CD4-positive, alpha-beta T cell treated with Interleukin-10 for 1 hour (primary cell): Measurements from ENCODE around the gene DPY19L1.
A peak's percentile ranks its signal among the peaks of the same experiment; 100 is the strongest.
"Not testable (repeated sequence)": the region's sequence is repeated elsewhere in the genome, so short reads cannot be mapped to it uniquely, and the experiment has no call there.

Experiments used
- DNase-seq: peaks from one replicate; pipeline ENCODE4 v3.0.0-alpha.2; 2020

Gene DPY19L1

DNA sequence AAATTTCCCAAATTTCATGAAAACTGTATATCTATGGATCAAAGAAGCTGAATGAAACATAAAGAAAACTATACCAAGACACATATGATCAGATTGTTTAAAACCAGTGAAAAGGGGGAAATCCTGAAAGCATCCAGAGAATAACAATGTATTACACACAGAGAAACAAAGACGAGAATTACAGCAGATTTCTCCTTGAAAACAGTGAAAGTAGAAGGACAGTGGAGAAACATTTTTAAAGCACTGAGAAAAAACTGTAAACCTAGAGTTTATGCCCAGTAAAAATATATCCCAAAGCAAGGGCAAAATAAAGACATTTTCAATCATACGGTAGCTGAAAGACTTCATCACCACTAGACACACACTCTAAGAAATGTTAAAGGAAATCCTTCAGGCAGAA is 121.0 kb downstream of the DPY19L1 start:
- DNase-seq = no peak

DNA sequence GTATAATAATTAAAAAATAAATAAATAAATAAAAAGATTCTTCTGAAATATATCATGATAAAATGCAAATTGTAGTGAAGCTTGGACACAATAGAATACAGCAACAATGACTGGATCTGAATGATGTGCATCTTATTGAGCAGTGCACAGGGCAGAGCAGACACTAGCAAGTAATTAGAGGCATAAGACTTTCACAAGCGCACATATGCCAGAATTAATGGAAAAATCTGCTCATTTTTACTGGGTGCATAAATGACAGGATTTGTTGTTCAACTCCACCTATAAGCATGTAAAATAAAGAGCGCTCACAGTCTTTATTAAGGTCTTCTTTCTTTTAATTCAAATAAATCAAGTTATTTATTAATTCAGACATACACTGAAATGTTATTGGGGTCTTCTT is 125.0 kb downstream of the DPY19L1 start:
- DNase-seq = no peak

DNA sequence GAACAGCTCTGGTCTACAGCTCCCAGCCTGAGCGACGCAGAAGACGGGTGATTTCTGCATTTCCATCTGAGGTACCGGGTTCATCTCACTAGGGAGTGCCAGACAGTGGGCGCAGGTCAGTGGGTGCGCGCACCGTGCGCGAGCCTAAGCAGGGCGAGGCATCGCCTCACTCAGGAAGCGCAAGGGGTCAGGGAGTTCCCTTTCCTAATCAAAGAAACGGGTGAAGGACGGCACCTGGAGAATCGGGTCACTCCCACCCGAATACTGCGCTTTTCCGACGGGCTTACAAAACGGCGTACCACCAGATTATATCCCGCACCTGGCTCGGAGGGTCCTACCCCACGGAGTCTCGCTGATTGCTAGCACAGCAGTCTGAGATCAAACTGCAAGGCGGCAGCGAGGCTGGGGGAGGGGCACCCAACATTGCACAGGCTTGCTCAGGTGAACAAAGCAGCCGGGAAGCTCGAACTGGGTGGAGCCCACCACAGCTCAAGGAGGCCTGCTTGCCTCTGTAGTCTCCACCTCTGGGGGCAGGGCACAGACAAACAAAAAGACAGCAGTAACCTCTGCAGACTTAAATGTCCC is 130.9 kb downstream of the DPY19L1 start:
- DNase-seq = peak; percentile 3

DNA sequence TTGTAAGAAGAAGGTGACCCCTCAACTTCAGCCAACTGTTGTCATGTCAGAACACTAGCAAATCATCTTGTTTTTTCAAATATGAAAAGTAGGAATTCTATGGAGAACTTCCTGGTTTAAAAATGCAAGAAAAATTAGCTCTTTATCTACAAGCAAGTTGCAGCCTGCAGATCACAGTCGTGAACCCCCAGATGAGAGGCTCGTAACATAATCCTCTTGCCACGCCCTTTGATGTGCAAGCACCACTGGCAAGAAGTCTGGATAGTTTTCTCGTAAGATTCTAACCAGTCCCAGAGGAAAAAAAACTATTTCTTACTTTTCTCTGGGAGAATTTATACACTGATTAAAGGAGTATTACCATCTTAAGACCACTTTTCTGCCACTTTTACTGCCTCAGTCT is 132.3 kb downstream of the DPY19L1 start:
- DNase-seq = no peak

- not testable (repeated sequence) for DNase-seq
These were observed 133.4 kb downstream of the DPY19L1 start for GRCh38 chr7:34903921-34904320.

- no peak for DNase-seq
These were observed 135.1 kb downstream of the DPY19L1 start for GRCh38 chr7:34902182-34902581.

DNA sequence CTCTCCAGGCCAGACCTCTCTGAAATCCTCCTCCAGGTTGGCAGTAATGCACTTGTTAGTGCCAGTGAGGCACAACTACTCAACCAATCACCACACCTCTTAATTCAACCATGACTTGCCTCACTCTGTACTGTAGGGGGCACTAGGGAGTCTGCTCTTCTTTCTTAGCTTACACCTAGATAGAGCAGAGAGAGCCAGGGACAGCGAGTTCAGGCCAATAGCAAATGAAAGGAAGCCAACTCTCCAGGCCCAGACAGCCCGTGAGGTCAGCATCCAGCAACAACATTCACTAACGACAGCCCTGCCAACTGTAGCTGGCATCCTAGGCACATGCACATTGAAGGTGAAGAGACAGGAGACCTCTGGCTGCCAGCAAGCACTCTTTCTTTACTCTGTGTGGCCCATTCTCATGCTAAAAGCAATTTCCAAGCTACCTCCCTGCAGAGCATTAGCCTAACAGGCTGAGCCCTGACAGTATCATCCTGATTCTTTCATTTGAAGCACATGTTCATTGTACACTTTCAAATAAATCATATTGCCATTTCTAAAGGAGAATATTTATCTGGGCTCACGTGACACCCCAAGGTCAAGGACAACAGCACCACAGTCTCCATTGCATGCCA is 136.3 kb downstream of the DPY19L1 start:
- DNase-seq = peak; percentile 3

- DNase-seq = no peak
These were observed 142.1 kb downstream of the DPY19L1 start for GRCh38 chr7:34895202-34895601.

- DNase-seq = no peak
These were observed 147.3 kb downstream of the DPY19L1 start for GRCh38 chr7:34889951-34890350.

DNA sequence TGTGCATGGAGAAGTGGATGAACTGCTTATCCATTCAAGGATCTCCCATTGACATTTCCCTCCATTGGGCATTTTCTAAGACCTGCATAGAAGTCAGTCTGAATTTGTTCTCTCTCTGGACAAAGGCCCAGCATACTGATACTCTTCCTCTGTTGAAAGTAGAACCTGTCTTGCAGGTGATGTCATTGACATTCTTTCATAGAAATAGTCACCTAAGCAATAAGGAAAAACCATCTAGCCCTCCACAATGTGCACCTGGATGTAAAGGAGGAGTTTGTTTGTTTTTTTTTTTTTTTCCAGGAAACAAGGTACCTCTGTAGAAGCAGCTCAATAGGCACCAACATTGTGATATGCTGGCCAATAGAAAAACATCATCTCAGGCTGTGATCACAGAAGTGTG is 150.4 kb downstream of the DPY19L1 start:
- DNase-seq = no peak

DNA sequence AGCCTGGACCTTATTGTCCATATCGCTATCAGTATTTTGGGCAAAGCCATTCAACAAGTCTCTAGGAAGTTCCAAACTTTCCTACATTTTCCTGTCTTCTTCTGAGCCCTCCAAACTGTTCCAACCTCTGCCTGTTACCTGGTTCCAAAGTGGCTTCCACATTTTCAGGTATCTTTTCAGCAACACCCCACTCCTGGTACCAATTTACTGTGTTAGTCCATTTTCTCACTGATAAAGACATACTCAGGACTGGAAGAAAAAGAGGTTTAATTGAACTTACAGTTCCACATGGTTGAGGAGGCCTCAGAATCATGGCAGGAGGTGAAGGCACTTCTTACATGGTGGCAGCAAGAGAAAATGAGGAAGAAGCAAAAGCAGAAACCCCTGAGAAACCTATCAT is 153.4 kb downstream of the DPY19L1 start:
- DNase-seq = not testable (repeated sequence)

DNA sequence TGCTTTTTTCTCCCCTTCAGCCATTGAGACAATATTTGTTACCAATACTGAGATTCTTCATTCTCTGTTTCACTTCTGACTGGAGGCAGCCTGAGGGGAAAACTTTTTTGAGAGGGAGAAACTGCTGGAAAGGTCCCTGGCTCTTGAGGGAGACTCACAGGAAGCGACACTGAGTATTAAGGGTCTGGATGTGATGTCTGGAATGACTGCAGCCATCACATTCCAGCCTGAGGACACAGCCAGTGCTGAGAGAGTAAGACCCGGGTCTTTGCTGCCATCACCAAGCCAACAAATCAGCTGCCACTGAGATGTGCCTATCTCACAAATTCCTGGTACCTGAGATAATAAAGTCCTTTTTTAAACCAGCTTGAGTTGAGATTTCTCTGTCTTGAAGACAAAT is 157.4 kb downstream of the DPY19L1 start:
- DNase-seq = no peak

GRCh38 chr7:34878944-34879735 is 158.1 kb downstream of the DPY19L1 start:
- not testable (repeated sequence) for DNase-seq
